Measurements from ENCODE around the gene NAALADL2. TPM values are rescaled to one million over a fixed set of nuclear protein-coding genes. Genes with fewer than 3 reads are reported as not detected.

Gene NAALADL2
- total RNA-seq, 1 donor from 2014 or later: 9.9 TPM

DNA sequence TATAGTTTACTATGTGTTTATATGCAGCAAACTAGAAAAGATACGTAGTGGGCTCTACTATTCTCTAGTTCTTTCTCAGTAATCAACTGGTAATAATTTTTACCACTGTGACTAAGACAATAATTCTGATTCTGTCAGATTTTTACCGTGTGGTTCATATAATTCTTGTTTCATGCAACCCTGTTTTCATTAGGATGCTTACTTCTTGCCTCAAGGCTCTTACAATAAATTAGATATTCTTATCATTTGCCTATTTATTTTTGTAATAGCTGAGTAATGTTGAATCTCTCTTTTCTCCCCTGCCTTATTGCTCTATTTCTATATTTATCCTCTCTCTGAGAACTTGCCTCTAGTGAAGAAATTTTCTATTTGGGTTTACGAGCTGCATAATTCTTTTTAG lies 524.7 kb downstream of the NAALADL2 start:
- no peak overlapping the region for H3K4me3 Mint-ChIP-seq
- H3K9me3 Mint-ChIP-seq: peaks cover 5% of the 10 kb centered on the region
- no peaks in the 10 kb centered on the region for H3K27me3 Mint-ChIP-seq
- H3K36me3 Mint-ChIP-seq: no peaks in the 10 kb centered on the region
- no peak for TF ChIP-seq CTCF (conservative IDR thresholded peaks at IDR 0.05)
- peaks cover 5% of the 10 kb centered on the region for H3K4me1 Mint-ChIP-seq (ENCODE audit: unreplicated experiment)
- H3K27ac Mint-ChIP-seq: no peak overlapping the region
- no peak for DNase-seq (ENCODE audit: extremely low spot score, unreplicated experiment)

- DNase-seq (ENCODE audit: extremely low spot score, unreplicated experiment): no peak
- peaks cover 5% of the 10 kb centered on the region for H3K9me3 Mint-ChIP-seq
- no peaks in the 10 kb centered on the region for H3K36me3 Mint-ChIP-seq
These were observed 525.4 kb downstream of the NAALADL2 start for GRCh38 chr3:175384569-175384968.

DNA sequence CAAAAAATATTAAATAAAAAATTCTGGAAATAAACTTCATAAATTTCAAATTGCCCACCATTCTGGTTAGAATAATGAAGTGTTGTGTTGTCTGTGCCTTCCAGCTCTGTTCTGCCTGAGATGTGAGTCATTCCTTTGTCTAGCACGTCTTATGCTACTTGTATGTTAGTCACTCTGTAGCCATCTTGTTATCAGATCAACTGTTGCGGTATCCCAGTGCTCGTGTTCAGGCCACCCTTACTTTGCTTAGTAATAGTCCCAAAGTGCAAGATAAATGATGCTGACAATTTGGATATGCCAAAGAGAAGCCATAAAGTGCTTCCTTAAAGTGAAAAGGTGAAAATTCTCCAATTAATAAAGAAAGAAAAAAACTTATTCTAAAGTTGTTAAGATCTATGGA lies 527.5 kb downstream of the NAALADL2 start:
- peaks cover 5% of the 10 kb centered on the region for H3K9me3 Mint-ChIP-seq
- H3K27me3 Mint-ChIP-seq: no peaks in the 10 kb centered on the region
- H3K4me3 Mint-ChIP-seq: no peak overlapping the region
- no peak for DNase-seq (ENCODE audit: extremely low spot score, unreplicated experiment)
- peaks cover 8% of the 10 kb centered on the region for H3K4me1 Mint-ChIP-seq (ENCODE audit: unreplicated experiment)
- no peak for TF ChIP-seq CTCF (conservative IDR thresholded peaks at IDR 0.05)
- H3K27ac Mint-ChIP-seq: no peak overlapping the region
- no peaks in the 10 kb centered on the region for H3K36me3 Mint-ChIP-seq

More at GRCh38 chr3:175384569-175384968, 525.4 kb downstream of the NAALADL2 start:
- TF ChIP-seq CTCF (conservative IDR thresholded peaks at IDR 0.05): no peak
- Mint-ChIP-seq H3K4me3 (no peak overlapping the region), H3K27ac (no peak overlapping the region), H3K4me1 (ENCODE audit: unreplicated experiment) (peaks cover 7% of the 10 kb centered on the region), H3K27me3 (no peaks in the 10 kb centered on the region)

DNA sequence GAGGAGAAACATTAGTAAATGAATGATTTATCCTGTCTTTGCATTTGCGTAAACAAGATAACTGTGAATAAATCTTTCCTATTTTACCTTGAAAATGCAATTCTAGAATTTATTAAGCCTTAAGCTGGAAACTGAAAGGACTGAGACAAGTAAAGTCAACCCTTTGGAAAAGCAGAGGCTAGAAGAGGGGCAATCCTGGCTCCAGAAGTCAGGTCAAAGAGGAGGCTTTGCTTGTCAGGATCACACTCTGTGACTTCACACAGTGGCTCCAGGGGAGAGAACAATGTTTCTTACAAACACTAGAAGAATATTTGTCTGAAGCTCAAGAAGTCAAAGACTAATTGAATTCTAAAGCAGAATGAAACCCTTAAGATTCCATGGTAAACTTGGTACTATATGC lies 530.4 kb downstream of the NAALADL2 start:
- no peak for DNase-seq (ENCODE audit: extremely low spot score, unreplicated experiment)
- Mint-ChIP-seq H3K9me3 (peaks cover 5% of the 10 kb centered on the region), H3K4me3 (no peak overlapping the region), H3K36me3 (peaks cover 3% of the 10 kb centered on the region), H3K4me1 (ENCODE audit: unreplicated experiment) (peaks cover 10% of the 10 kb centered on the region), H3K27me3 (no peaks in the 10 kb centered on the region), H3K27ac (no peak overlapping the region)
- TF ChIP-seq CTCF (conservative IDR thresholded peaks at IDR 0.05): no peak

- peaks cover 3% of the 10 kb centered on the region for H3K36me3 Mint-ChIP-seq
- H3K9me3 Mint-ChIP-seq: peaks cover 4% of the 10 kb centered on the region
- no peak for DNase-seq (ENCODE audit: extremely low spot score, unreplicated experiment)
- no peak for TF ChIP-seq CTCF (conservative IDR thresholded peaks at IDR 0.05)
- H3K27ac Mint-ChIP-seq: no peak overlapping the region
- H3K4me3 Mint-ChIP-seq: no peak overlapping the region
- peaks cover 10% of the 10 kb centered on the region for H3K4me1 Mint-ChIP-seq (ENCODE audit: unreplicated experiment)
- no peaks in the 10 kb centered on the region for H3K27me3 Mint-ChIP-seq
These were observed 532.5 kb downstream of the NAALADL2 start for GRCh38 chr3:175391601-175392000.

- no peak overlapping the region for H3K27ac Mint-ChIP-seq
- TF ChIP-seq CTCF (conservative IDR thresholded peaks at IDR 0.05): no peak
- DNase-seq (ENCODE audit: extremely low spot score, unreplicated experiment): no peak
- H3K9me3 Mint-ChIP-seq: no peaks in the 10 kb centered on the region
- peaks cover 3% of the 10 kb centered on the region for H3K36me3 Mint-ChIP-seq
- H3K27me3 Mint-ChIP-seq: no peaks in the 10 kb centered on the region
- no peak overlapping the region for H3K4me3 Mint-ChIP-seq
- H3K4me1 Mint-ChIP-seq (ENCODE audit: unreplicated experiment): peaks cover 16% of the 10 kb centered on the region
These were observed 533.5 kb downstream of the NAALADL2 start for GRCh38 chr3:175392653-175393052.

Measured in type B pancreatic cell (in vitro differentiated cells).